ENCODE measurements around the gene SSTR5.

Gene SSTR5

GRCh38 chr16:1107731-1108130 is 35.2 kb downstream of the SSTR5 start:
- no peak for DNase-seq

GRCh38 chr16:1108299-1109252 is 36.0 kb downstream of the SSTR5 start:
- peak; percentile 74 for DNase-seq

- no peak for DNase-seq
Measured at GRCh38 chr16:1109648-1110047, 37.1 kb downstream of the SSTR5 start.

GRCh38 chr16:1112506-1113184 is 40.1 kb downstream of the SSTR5 start:
- no peak for DNase-seq

- DNase-seq: no peak
Measured at GRCh38 chr16:1113489-1113888, 40.9 kb downstream of the SSTR5 start.

GRCh38 chr16:1113889-1114526 is 41.5 kb downstream of the SSTR5 start:
- DNase-seq: no peak

GRCh38 chr16:1116693-1117077 is 44.1 kb downstream of the SSTR5 start:
- DNase-seq: no peak

- DNase-seq: no peak
Measured at GRCh38 chr16:1117176-1117900, 44.8 kb downstream of the SSTR5 start.

GRCh38 chr16:1117926-1118325 is 45.4 kb downstream of the SSTR5 start:
- DNase-seq: no peak

GRCh38 chr16:1119129-1119528 is 46.6 kb downstream of the SSTR5 start:
- DNase-seq: no peak

GRCh38 chr16:1119766-1120576 is 47.4 kb downstream of the SSTR5 start:
- DNase-seq: no peak

GRCh38 chr16:1120577-1120941 is 48.0 kb downstream of the SSTR5 start:
- no peak for DNase-seq

- no peak for DNase-seq
Measured at GRCh38 chr16:1121009-1121408, 48.5 kb downstream of the SSTR5 start.

GRCh38 chr16:1121601-1122397 is 49.3 kb downstream of the SSTR5 start:
- DNase-seq: no peak

GRCh38 chr16:1122398-1122765 is 49.8 kb downstream of the SSTR5 start:
- DNase-seq: no peak

- DNase-seq: no peak
Measured at GRCh38 chr16:1123525-1124230, 51.1 kb downstream of the SSTR5 start.

GRCh38 chr16:1124291-1124690 is 51.7 kb downstream of the SSTR5 start:
- no peak for DNase-seq

- no peak for DNase-seq
Measured at GRCh38 chr16:1124795-1125194, 52.2 kb downstream of the SSTR5 start.

GRCh38 chr16:1125471-1125870 is 52.9 kb downstream of the SSTR5 start:
- DNase-seq: no peak

- DNase-seq: no peak
Measured at GRCh38 chr16:1126044-1126443, 53.5 kb downstream of the SSTR5 start.

- no peak for DNase-seq
Measured at GRCh38 chr16:1126586-1126985, 54.0 kb downstream of the SSTR5 start.

Measured in femur (tissue), 1 donor.